Bronchial epithelial cell (primary cell): ENCODE results near the gene EPO. TPM values are rescaled to one million over a fixed set of nuclear protein-coding genes. Genes with fewer than 3 reads are reported as not detected.

ENCODE experiments used
- DNase-seq: peaks from one replicate; pipeline ENCODE4 v3.0.0-alpha.2; 2010; ENCODE audit warnings: low read depth
- FAIRE-seq: peaks from 2 replicates; lab custom pipeline; 2011; peaks lifted over from hg19 to GRCh38; lab: Jason Lieb, UNC
- H3K27me3 ChIP-seq: 2 replicates; pipeline ENCODE4 v1.5.1; 2011; ENCODE audit warnings: low read length; ENCODE audit not compliant: control insufficient read depth, insufficient read depth
- H3K36me3 ChIP-seq: 2 replicates; pipeline ENCODE4 v1.5.1; 2011; ENCODE audit warnings: low read length; ENCODE audit not compliant: control insufficient read depth, insufficient read depth
- H3K4me3 ChIP-seq: 2 replicates; pipeline ENCODE4 v1.5.1; 2011; ENCODE audit warnings: mild to moderate bottlenecking, low read depth, low read length, control low read depth
- CTCF ChIP-seq: IDR thresholded peaks from 2 replicates; pipeline ENCODE4 v1.5.1; 2011; ENCODE audit warnings: mild to moderate bottlenecking, moderate library complexity, low read length, control low read depth, inconsistent platforms; ENCODE audit not compliant: insufficient read depth, severe bottlenecking
- total RNA-seq: library from RNA; depleted of rRNA; stranded (reverse); fragments of >200 nt; gene quantifications from 2 replicates; pipeline ENCODE4 v1.2.1, GENCODE V29; 2014

EPO gene
- total RNA-seq, 1 donor from 2014 or later: not detected

DNA sequence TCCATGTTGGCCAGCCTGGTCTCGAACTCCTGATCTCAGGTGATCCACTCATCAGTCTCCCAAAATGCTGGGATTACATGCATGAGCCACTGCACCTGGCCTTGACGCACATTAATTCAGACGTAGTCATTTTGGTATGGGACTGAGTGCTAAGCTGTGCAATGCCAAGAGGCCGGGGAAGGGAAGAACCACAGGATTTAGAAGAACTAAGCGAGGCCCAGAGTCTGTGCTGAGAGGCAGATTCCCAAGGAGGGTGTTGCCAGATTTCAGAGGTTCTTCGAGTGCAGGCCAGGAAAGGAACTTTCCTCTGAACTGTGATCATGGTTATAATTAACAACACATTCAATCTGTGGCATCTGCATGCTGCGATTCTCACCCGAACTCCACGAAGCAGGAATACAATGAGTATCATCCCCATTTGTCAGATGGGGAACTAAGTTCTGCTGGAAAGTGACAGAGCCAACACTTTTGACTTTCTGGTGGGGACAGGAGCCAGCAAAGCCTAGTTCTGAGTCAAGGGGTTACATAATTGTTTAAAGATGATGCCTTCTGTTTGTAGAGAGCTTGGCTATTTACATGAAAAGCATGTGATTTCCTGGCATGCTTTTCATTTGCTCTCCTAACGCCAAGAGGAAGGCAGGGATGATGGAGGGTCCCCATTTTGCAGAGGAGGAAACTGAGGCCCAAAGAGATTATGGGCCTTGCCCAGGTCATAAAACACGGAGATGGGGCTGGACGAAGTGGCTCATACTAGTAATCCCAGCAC lies 6.9 kb downstream of the EPO start:
- no peaks in the 10 kb centered on the region for H3K36me3 ChIP-seq
- H3K27me3 ChIP-seq: peaks cover 10% of the 10 kb centered on the region
- no peak for TF ChIP-seq CTCF
- DNase-seq: peak; percentile 22
- FAIRE-seq: no peak
- no peak overlapping the region for H3K4me3 ChIP-seq

DNA sequence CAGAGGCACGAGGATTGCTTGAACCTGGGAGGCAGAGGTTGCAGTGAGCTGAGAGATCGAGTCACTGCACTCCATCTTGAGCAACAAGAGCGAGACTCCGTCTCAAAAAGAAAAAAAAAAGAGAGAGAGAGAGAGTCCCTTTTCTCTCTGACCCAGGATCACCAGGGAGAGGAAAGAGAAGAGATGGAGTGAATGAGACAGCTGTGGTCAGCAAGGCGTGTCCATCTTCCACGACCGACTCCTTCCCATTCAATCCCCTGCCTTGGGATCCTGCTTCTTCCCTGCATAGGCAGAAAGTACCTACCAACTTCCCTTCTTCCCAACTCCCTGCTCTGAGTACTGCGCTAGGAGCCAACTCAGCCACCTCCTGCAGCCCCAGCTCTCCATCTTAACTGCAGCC lies 7.9 kb downstream of the EPO start:
- no peak for TF ChIP-seq CTCF
- DNase-seq (no peak), FAIRE-seq (no peak)
- H3K27me3 ChIP-seq: peaks cover 3% of the 10 kb centered on the region
- no peaks in the 10 kb centered on the region for H3K36me3 ChIP-seq
- no peak overlapping the region for H3K4me3 ChIP-seq

DNA sequence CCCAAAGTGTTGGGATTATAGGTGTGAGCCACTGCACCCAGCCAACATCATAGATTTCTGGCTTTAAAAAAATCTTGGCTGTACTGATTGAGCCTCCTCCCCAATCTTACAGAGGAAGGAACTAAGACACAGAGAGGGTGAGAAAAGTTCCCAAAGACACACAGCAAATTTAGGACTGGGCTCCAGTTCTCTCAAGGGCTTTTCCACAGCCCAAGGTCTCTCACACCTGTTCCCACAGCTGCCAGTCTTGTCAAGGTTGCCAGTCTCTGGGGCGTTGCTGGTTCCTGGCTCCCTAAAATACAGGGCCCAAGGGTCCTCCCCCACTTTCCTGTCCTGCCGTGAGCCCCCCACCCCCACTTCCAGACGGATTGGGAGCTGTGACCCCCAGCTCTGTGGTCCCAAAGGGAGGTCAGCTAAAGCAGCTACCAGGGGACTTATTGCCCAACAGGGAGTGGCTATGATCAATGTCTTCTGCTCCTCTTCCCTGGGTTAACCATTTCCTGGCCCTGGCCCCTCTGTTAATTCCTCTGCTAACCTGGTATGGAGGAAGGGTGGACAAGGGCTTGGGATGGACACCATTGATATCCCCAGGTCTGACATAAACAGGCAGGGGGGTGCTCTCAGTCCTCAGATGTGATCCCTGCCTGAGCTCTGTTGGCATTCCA lies 10.0 kb downstream of the EPO start:
- Histone ChIP-seq H3K27me3 (no peaks in the 10 kb centered on the region), H3K36me3 (no peaks in the 10 kb centered on the region), H3K4me3 (no peak overlapping the region)
- FAIRE-seq: no peak
- DNase-seq: no peak
- no peak for TF ChIP-seq CTCF

DNA sequence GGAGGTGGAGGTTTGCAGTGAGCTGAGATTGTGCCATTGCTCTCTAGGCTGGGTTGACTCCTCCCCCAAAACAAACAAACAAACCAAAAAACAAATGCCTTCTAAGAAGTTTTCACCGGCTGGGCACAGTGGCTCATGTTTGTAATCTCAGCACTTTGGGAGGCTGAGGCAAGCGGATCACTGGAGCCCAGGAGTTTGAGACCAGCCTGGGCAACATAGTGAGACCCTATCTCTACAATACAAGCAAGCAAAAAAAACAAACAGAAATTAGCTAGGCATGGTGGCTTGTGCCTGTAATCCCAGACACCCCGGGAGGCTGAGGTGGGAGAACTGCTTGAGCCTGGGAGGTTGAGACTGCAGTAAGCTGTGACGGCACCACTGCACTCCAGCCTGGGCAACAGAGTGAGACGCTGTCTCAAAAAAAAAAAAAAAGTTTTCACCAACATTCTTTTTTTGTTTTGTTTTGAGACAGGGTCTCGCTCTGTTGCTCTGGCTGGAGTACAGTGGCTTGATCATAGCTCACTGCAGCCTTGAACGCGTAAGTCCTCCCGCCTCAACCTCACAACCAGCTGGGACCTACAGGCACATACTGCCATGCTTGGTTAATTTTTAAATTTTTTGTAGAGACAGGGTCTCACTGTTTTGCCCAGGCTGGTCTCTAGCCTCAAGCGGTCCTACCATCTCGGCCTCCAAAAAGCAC lies 11.8 kb downstream of the EPO start:
- DNase-seq (no peak), FAIRE-seq (no peak)
- no peaks in the 10 kb centered on the region for H3K36me3 ChIP-seq
- no peak overlapping the region for H3K4me3 ChIP-seq
- TF ChIP-seq CTCF: no peak
- H3K27me3 ChIP-seq: no peaks in the 10 kb centered on the region

GRCh38 chr7:100735730-100736129 lies 15.5 kb downstream of the EPO start:
- Histone ChIP-seq H3K36me3 (no peaks in the 10 kb centered on the region), H3K4me3 (no peak overlapping the region), H3K27me3 (no peaks in the 10 kb centered on the region)
- no peak for DNase-seq
- FAIRE-seq: no peak
- TF ChIP-seq CTCF: no peak
